A549 (cell line): ENCODE measurements around the gene SLC1A1. TPM values are rescaled to one million over a fixed set of nuclear protein-coding genes. Genes with fewer than 3 reads are reported as not detected.

Experiments used
- ATAC-seq, 2 experiments: fragments of 200-7000 bp in 1 of 2; fragments of >200 bp in 1 of 2; cut with Nextera tagmentation in 1 of 2; cut with Tn5 transposase in 1 of 2; 3 replicates each; pipeline versions ENCODE4 v1.8.0 to v1.9.1; 2018 to 2020; ENCODE audit warnings: mild to moderate bottlenecking in 1 of 2, moderate library complexity in 1 of 2
- CTCF ChIA-PET: fragments of 300-600 bp; sonication (Branson Sonifier 250); formaldehyde crosslinking; extraction: SDS; loops from one replicate; lab custom pipeline; 2021; ENCODE audit warnings: antibody characterized with exemption, inconsistent platforms; lab: Yijun Ruan, JAX
- POLR2A ChIA-PET: fragments of 350-600 bp; formaldehyde crosslinking; extraction: SDS; loops from one replicate; lab custom pipeline; 2021; ENCODE audit warnings: antibody characterized with exemption, inconsistent platforms; lab: Yijun Ruan, JAX
- DNase-seq, 2 experiments: peaks; one replicate each; pipeline versions ENCODE4 v3.0.0 to v3.0.0-alpha.2; 2011 to 2016; ENCODE audit warnings: low read depth in 1 of 2, low spot score in 1 of 2
- FAIRE-seq: peaks from 2 replicates; lab custom pipeline; 2011; peaks lifted over from hg19 to GRCh38; lab: Jason Lieb, UNC
- H3K27ac ChIP-seq, 2 experiments: fragments of >200 bp; sonication (Bioruptor Twin); formaldehyde crosslinking; 3 replicates each; pipeline ENCODE4 v1.5.1; 2016 to 2017
- H3K4me1 ChIP-seq: fragments of >200 bp; sonication (Bioruptor Twin); formaldehyde crosslinking; 3 replicates; pipeline ENCODE4 v1.6.1; 2016
- H3K4me2 ChIP-seq: fragments of >200 bp; sonication (Bioruptor Twin); formaldehyde crosslinking; 3 replicates; pipeline ENCODE4 v1.6.1; 2016
- H3K4me3 ChIP-seq: fragments of >200 bp; sonication (Bioruptor Twin); formaldehyde crosslinking; 3 replicates; pipeline ENCODE4 v1.5.1; 2016
- H3K9me3 ChIP-seq: fragments of >200 bp; sonication (Bioruptor Twin); formaldehyde crosslinking; 3 replicates; pipeline ENCODE4 v1.6.1; 2016
- CBX8 ChIP-seq: fragments of 200-600 bp; sonication (generic); IDR thresholded peaks from 2 replicates; pipeline ENCODE4 v1.6.1; 2016
- CHD2 ChIP-seq: fragments of 150-350 bp; IDR thresholded peaks from 2 replicates; pipeline ENCODE4 v1.6.1; 2014; ENCODE audit warnings: low read length; ENCODE audit not compliant: partially characterized antibody
- CTCF ChIP-seq: fragments of >200 bp; sonication (Bioruptor Twin); formaldehyde crosslinking; IDR thresholded peaks from 3 replicates; pipeline ENCODE4 v1.5.1; 2016
- EHF ChIP-seq: fragments of 250-450 bp; sonication (Bioruptor Pico); IDR thresholded peaks from 2 replicates; pipeline ENCODE4 v1.5.0; 2020; ENCODE audit warnings: mild to moderate bottlenecking
- EHMT2 ChIP-seq: fragments of 200-600 bp; sonication (generic); IDR thresholded peaks from 2 replicates; pipeline ENCODE4 v1.6.1; 2016; ENCODE audit warnings: antibody characterized with exemption, low read depth, mild to moderate bottlenecking, moderate library complexity
- EP300 ChIP-seq, 2 experiments: fragments of >200 bp; sonication (Bioruptor Twin); formaldehyde crosslinking; IDR thresholded peaks; 2 replicates in 1 of 2; 3 replicates in 1 of 2; pipeline ENCODE4 v1.6.1; 2016 to 2017
- FOSL2 ChIP-seq, 2 experiments: fragments of 450-650 bp in 1 of 2; fragments of >200 bp in 1 of 2; sonication (Bioruptor Twin) in 1 of 2; formaldehyde crosslinking; IDR thresholded peaks; 2 replicates each; pipeline versions ENCODE4 v1.5.0 to v1.6.1; 2016 to 2020; ENCODE audit warnings: mild to moderate bottlenecking in 1 of 2, moderate library complexity in 1 of 2
- HEYL ChIP-seq: fragments of 250-450 bp; sonication (Bioruptor Pico); IDR thresholded peaks from 2 replicates; pipeline ENCODE4 v1.8.0; 2021; ENCODE audit warnings: mild to moderate bottlenecking, moderate library complexity
- HOXB13 ChIP-seq: fragments of 250-450 bp; sonication (Bioruptor Pico); IDR thresholded peaks from 2 replicates; pipeline ENCODE4 v1.5.0; 2020; ENCODE audit warnings: low read depth, mild to moderate bottlenecking, moderate library complexity
- JUN ChIP-seq, 2 experiments: fragments of >200 bp; sonication (Bioruptor Twin); formaldehyde crosslinking; IDR thresholded peaks; 2 replicates in 1 of 2; 3 replicates in 1 of 2; pipeline ENCODE4 v1.6.1; 2016 to 2017
- KDM1A ChIP-seq: fragments of 200-600 bp; sonication (generic); IDR thresholded peaks from 2 replicates; pipeline ENCODE4 v1.6.1; 2016; ENCODE audit warnings: low read depth, mild to moderate bottlenecking
- MAX ChIP-seq: IDR thresholded peaks from 2 replicates; pipeline ENCODE4 v1.6.1; 2012
- MYC ChIP-seq: IDR thresholded peaks from 2 replicates; pipeline ENCODE4 v1.6.1; 2012; ENCODE audit warnings: mild to moderate bottlenecking, inconsistent platforms, low read length, improper control_type of control experiment, borderline replicate concordance
- NFE2L2 ChIP-seq: fragments of 150-350 bp; conservative IDR thresholded peaks from 2 replicates; pipeline ENCODE4 v1.6.1; 2014; ENCODE audit warnings: low read length
- PHF8 ChIP-seq: fragments of 200-600 bp; sonication (generic); IDR thresholded peaks from 2 replicates; pipeline ENCODE4 v1.6.1; 2016; ENCODE audit warnings: low read depth, mild to moderate bottlenecking, antibody characterized with exemption, moderate library complexity, borderline replicate concordance
- RAD21 ChIP-seq, 2 experiments: fragments of >200 bp in 1 of 2; sonication (Bioruptor Twin) in 1 of 2; formaldehyde crosslinking in 1 of 2; IDR thresholded peaks in 1 of 2; conservative IDR thresholded peaks in 1 of 2; 2 replicates in 1 of 2; 3 replicates in 1 of 2; pipeline ENCODE4 v1.6.1; 2012 to 2018; ENCODE audit warnings: inconsistent platforms in 1 of 2
- RCOR1 ChIP-seq: fragments of 150-350 bp; IDR thresholded peaks from 2 replicates; pipeline ENCODE4 v1.6.1; 2014; ENCODE audit warnings: antibody characterized with exemption, low read length, low read depth
- SMC3 ChIP-seq: fragments of >200 bp; sonication (Bioruptor Twin); formaldehyde crosslinking; IDR thresholded peaks from 3 replicates; pipeline ENCODE4 v1.6.1; 2018; ENCODE audit warnings: inconsistent platforms
- TP53 ChIP-seq: fragments of 250-450 bp; sonication (Bioruptor Pico); IDR thresholded peaks from 2 replicates; pipeline ENCODE4 v1.5.0; 2021; ENCODE audit warnings: mild to moderate bottlenecking, moderate library complexity
- ZSCAN20 ChIP-seq: fragments of 250-450 bp; sonication (Bioruptor Pico); IDR thresholded peaks from 2 replicates; pipeline ENCODE4 v1.8.0; 2022; ENCODE audit warnings: mild to moderate bottlenecking, moderate library complexity
- WGBS: methylation state at CpG from one replicate; pipeline ENCODE4 v1.1.6; 2017; ENCODE audit errors: missing lambda C conversion rate; 5-methylcytosine and 5-hydroxymethylcytosine counted together
- polyA plus RNA-seq, 4 experiments: library from polyadenylated mRNA; depleted of rRNA in 3 of 4; stranded (reverse); fragments of >200 nt; fragmentation: RNase III in 1 of 4; extraction: RNeasy Plus Mini Kit Qiagen cat#74134 plus additional on column Dnase treatment in 1 of 4; gene quantifications; 2 replicates in 3 of 4; 3 replicates in 1 of 4; pipeline ENCODE4 v1.2.3, GENCODE V29; 2011 to 2017
- TF ChIP-seq, protein P1 (sequence below): fragments of 450-650 bp; IDR thresholded peaks from 2 replicates; pipeline ENCODE4 v1.6.1; 2014; ENCODE audit warnings: antibody characterized with exemption
- TF ChIP-seq, protein P2 (sequence below): IDR thresholded peaks from 2 replicates; pipeline ENCODE4 v1.6.1; 2012; ENCODE audit warnings: low read depth, borderline replicate concordance

Gene SLC1A1
- polyA plus RNA-seq, 2 of the 4 experiments (the other 2 are of a cell fraction), result 0.66 to 1.3 TPM

DNA sequence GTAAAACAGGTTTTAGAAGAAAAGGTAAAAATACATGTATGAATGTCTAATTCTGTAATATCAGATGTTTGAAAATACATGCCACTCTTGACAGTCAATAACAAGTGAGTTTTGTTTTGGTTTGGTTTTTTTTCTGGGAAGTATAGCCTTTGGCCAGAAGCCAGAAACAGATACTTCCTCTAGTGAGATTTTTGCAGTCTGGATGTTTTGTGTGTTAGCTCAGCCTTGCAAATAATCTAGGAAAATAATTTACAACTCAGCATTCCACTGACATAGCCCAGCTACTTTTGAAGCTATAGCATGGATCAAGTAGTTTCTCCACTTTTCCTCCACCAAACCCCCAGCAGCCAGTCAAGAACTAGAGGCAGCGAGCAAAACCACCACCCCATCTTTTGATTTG, 56.7 kb downstream of the SLC1A1 start:
- no peak overlapping the region for H3K4me2 ChIP-seq
- POLR2A ChIA-PET, result no interaction called here

DNA sequence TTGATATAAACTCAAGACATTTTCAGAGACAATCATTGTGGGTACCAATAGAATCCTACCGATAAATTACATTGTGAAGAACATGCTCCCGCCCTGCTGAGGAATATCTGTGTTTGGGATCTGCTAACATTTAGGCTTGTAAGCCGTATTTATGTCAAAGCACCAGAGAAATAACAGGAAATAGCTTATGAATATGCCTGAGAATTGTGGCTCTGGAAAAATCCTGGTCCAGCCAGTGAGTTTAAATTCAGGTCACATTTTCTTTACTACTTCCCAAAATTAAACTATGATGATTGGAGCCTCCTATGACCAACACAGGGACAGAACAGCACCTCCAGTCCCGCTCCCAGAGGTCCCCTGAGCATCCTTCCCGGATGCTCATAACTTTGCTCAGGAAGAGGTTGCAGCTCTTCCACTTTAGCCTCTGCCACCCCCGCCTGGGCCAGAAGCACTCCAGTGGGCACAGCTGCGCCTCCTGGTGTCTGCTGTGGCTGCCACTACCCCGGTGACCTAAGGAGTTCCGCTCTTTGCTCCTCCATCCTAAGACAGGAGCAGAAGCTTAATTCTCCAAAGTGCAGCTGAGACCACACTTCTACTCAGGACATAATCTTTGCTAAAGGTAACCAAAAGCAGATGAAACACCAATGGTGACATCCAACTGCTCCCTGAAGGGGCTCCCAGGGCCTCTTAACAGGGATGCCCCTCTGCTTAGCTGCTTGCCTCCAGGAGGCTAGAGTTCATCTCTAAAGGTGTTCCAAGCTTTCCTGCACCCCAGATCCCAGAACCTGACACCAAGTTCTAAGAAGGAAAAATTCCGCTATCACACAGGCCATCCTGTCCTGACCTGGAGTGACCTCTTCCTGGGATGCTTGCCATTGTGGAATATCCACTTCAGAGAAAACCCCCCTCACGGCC, 58.8 kb downstream of the SLC1A1 start:
- DNase-seq (peak; percentile 23 to 44), FAIRE-seq (no peak)

More for the DNA sequence above, 56.7 kb downstream of the SLC1A1 start:
- H3K9me3 ChIP-seq, result no peaks in the 10 kb centered on the region
- CTCF ChIA-PET, result no interaction called here
- TF ChIP-seq MYC, result no peak
- no peak for TF ChIP-seq MAX
- TF ChIP-seq, protein P1, sequence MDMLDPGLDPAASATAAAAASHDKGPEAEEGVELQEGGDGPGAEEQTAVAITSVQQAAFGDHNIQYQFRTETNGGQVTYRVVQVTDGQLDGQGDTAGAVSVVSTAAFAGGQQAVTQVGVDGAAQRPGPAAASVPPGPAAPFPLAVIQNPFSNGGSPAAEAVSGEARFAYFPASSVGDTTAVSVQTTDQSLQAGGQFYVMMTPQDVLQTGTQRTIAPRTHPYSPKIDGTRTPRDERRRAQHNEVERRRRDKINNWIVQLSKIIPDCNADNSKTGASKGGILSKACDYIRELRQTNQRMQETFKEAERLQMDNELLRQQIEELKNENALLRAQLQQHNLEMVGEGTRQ, result no peak
- FAIRE-seq (no peak), ATAC-seq (no peak), DNase-seq (no peak)
- H3K27ac ChIP-seq, result no peak overlapping the region
- no peaks in the 10 kb centered on the region for H3K4me1 ChIP-seq
- H3K4me3 ChIP-seq, result no peak overlapping the region
- WGBS, result 92% methylated on average over 1 of the region's 1 CpG

GRCh38 chr9:4549751-4550295, 59.6 kb downstream of the SLC1A1 start:
- ChIA-PET POLR2A (no interaction called here), CTCF (interaction anchor here (0.7 to 1.9 kb wide), 6 partner anchors 9 to 168 kb away, joined by 3 to 7 read pairs (median 4); no protein-coding TSS in a partner anchor)
- FAIRE-seq (no peak), ATAC-seq (peak in 1 of 2 experiments; percentile 24; a peak in 1 of 6 replicates), DNase-seq (no peak)
- H3K4me1 ChIP-seq, result peaks cover 5% of the 10 kb centered on the region; the same call in 1 of the 3 replicates
- TF ChIP-seq EHF (no peak), NFE2L2 (no peak), CHD2 (no peak), HOXB13 (CRISPR knock-in tag) (no peak), TP53 (CRISPR knock-in tag) (no peak), JUN (IDR thresholded peaks at IDR 0.05) (no peak)
- no peak overlapping the region for H3K4me3 ChIP-seq
- H3K9me3 ChIP-seq, result no peaks in the 10 kb centered on the region
- no peak overlapping the region for H3K4me2 ChIP-seq
- 54% methylated on average over 4 of the region's 4 CpGs for WGBS
- no peak overlapping the region for H3K27ac ChIP-seq

More for the DNA sequence above, 58.8 kb downstream of the SLC1A1 start:
- CTCF ChIA-PET, result interaction anchor here (0.6 to 1.9 kb wide), 8 partner anchors 8 to 167 kb away, joined by 3 to 7 read pairs (median 4); no protein-coding TSS in a partner anchor
- no peak overlapping the region for H3K4me3 ChIP-seq
- WGBS, result 49% methylated on average over 11 of the region's 11 CpGs
- no peak overlapping the region for H3K4me2 ChIP-seq
- POLR2A ChIA-PET, result interaction anchor here (0.6 kb wide), 1 partner anchor 196 kb away, joined by 3 read pairs; no protein-coding TSS in a partner anchor
- ATAC-seq, result peak; percentile 85 to 98
- H3K27ac ChIP-seq, result no peak overlapping the region
- TF ChIP-seq ZSCAN20 (CRISPR knock-in tag) (no peak), SMC3 (peak; percentile 57), NFE2L2 (no peak), CTCF (peak; percentile 41; the same call in 2 of the 3 replicates), CBX8 (no peak), EP300 (IDR thresholded peaks at IDR 0.05) (no peak), HEYL (CRISPR knock-in tag) (no peak), PHF8 (no peak), RAD21 (conservative IDR thresholded peaks at IDR 0.05 in 1 of 2, IDR thresholded peaks at IDR 0.05 in 1 of 2) (peak; percentile 38 to 64), EHMT2 (no peak), FOSL2 (IDR thresholded peaks at IDR 0.05) (no peak), FOSL2 (CRISPR knock-in tag; IDR thresholded peaks at IDR 0.05) (no peak), KDM1A (no peak), RCOR1 (no peak)
- TF ChIP-seq, protein P2, sequence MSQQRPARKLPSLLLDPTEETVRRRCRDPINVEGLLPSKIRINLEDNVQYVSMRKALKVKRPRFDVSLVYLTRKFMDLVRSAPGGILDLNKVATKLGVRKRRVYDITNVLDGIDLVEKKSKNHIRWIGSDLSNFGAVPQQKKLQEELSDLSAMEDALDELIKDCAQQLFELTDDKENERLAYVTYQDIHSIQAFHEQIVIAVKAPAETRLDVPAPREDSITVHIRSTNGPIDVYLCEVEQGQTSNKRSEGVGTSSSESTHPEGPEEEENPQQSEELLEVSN, result no peak
- peaks cover 4% of the 10 kb centered on the region; the same call in 1 of the 3 replicates for H3K4me1 ChIP-seq
- no peaks in the 10 kb centered on the region for H3K9me3 ChIP-seq
